ENCODE results near the gene TNFRSF11A.
A peak's percentile ranks its signal among the peaks of the same experiment; 100 is the strongest.

TNFRSF11A gene

DNA sequence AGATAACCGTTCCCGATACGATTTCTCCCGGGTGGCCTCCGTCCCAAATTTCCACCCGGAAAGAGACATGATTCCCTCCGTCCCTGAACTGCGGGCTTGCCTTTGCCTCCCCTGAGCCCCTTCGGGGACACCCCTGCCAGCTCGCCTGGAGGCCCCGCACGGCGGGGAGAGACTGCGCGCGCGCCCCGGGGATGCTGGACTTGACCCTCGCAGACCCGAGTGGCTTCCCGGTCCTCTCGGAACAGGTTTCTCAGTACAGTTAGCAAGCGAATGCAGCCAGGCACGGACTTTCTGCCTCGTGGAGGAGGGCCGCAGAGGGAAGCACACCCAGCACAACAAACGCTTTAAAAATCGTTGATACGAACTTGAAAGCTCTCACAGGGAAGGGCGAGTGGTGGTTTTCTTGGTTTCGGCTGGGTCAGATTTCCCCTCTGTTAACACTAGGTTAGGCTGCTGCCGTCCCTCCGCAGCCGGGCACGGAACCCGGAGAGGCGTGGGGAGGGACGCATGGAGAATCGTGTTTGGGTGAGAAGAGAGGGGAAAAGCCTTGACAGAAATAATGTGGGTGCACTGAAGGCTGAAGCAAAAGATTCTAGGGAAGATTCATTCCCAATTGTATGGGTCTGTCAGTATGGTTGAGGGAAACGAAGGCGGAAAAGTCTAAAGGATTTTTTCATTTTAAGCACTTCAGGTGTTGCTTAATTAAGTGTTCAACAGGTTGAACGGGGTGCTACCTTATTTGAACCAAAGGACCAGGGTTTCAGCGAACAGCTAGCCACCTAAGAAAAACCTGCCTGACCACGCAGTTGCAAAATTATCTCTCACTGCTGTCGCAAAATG, 916 bp downstream of the TNFRSF11A start:
- DNase-seq, result no peak

DNA sequence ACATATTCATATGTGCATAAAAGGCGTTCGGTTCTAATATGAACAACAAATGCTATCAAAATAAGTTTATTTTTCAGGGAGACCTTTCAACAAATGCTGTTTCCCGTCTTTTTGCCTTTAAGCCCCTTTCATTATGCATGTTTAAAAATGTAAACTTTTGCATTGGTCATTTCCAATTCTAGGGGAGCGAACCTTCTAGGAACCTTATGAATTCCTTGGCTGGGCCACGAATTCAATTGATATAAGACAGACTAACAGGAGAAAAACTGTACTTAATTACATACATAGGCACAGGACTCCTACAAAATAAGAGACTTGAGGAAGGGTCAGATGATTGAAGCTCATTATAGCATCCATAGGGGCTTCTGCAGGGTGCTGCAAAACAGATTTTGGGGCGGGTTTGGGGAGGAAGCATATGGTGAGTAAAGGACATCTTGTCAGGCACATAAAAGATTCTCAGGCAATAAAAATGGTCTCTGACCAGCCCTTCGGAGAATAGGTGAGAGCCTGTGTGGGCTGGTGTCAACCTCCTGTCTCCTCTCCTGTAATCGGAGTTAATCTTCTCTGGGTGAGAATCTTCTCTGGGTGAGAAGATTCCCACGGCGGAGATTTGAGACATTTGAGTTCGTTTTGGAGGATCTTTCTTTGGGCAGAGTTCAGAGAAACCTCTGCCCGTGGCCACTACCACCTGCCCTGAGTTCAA, 1.7 kb downstream of the TNFRSF11A start:
- DNase-seq, result no peak

DNA sequence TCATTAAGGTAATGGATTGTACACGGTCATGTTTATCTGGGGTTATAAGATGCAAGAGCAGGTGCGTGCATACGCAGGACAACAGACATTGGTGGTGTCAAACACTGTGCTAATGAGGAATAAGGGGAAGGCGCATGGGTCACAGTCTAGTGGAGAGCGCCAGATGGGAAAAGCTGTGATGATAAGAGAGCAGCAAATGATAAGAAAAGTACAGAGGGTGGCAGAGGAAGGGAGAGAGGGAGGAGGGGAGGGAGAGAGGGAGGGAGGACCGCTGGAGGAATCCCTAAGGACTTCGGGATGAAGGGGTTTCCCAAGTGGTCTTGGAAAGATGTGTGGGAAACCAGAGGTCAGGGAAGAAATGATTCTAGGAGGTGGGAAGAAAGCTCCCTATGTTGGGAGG, 2.9 kb downstream of the TNFRSF11A start:
- DNase-seq, result no peak

DNA sequence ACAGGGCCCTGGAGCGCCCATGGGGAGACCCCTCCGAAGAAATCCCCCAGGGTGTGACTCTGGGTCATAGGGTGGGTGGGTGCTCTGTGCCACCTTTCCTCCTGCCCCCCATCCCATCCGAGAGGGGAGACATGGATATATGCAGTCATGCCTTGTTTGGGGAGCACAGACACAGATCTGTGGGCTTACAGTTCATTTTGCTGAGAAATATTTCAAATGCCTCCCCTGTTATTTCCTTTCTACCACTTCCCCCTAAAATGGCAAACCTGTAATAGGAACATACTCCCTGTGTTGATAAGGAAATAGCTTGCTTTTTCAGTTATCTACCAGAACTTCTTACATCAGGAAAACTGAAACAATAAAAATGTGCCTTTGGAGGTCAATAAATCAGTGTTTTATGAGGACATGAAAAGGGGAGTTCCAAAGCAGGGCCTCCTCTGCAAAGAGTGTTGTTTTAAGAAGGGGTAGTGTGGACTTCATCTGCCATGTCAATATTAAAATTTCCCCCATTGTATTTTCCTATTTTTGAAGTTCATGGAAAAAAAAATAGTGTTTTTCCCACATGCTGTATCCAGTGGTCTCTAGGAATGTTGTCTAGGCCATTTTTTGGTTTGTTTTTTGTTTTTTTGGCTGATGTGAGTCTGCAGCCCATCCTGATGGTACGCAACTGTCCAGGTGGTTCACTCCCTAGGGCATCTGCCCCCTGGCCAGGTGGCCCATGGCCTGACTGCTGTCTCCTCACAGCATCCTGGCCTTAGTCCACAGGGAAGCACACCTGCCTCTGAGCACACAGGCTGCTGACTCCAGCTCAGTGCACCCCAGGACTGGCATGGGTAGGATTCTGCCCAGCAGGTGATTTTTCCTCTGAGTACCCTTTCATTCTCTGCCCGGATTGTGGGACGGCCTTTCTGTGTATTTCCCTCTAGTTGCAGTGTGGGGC, 3.7 kb downstream of the TNFRSF11A start:
- no peak for DNase-seq

DNA sequence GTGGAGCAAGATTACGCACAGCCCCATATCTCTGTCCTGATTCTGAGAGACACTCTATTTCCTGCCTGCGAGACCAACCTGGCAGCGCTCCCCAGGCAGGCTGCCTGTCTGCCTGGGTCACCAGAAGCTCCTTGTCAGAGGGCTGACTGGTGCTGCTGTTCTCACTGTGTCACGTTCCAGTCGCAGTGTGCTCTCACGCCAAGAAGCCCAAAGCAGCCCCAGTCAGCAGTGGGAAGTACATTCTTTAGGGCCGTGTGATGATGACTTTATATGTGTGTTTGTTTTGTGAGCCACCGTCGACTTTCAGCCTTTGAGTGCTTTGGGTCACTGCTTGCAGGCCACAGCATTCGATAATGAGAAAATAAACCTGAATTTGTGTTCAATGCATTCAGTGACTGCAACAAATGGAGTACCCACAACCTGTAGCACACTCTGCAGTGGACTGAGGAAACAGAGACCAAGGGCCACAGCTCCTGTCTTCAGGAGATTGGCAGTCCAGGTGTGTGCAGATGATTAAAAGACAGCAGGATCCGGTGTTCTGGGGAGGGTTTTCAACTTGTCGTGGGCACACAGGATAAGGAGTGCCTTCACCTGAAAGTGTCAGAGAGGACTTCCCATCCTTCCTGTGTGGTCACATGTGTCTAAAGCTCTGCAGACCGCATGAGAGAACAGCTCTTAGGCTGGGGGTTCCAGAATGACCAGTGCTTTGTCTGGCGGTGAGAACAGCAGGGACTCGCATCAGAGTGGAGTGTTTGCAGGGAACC, 4.8 kb downstream of the TNFRSF11A start:
- DNase-seq, result no peak

DNA sequence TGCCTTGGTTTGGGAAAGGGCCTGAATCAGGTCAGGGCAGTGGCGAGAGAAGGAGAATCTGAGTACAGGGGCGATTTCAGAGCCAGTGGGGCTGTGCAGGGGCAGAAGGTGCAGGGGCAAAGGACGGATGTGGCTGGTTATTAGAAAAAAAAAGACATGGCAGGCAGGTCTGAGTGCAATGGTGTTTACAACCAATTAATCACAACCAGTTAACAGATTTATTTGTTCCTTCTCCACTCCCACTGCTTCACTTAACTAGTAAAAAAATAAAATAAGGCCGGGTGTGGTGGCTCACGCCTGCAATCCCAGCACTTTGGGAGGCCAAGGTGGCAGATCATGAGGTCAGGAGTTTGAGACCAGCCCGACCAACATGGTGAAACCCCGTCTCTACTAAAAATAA, 5.5 kb downstream of the TNFRSF11A start:
- DNase-seq, result no peak

DNA sequence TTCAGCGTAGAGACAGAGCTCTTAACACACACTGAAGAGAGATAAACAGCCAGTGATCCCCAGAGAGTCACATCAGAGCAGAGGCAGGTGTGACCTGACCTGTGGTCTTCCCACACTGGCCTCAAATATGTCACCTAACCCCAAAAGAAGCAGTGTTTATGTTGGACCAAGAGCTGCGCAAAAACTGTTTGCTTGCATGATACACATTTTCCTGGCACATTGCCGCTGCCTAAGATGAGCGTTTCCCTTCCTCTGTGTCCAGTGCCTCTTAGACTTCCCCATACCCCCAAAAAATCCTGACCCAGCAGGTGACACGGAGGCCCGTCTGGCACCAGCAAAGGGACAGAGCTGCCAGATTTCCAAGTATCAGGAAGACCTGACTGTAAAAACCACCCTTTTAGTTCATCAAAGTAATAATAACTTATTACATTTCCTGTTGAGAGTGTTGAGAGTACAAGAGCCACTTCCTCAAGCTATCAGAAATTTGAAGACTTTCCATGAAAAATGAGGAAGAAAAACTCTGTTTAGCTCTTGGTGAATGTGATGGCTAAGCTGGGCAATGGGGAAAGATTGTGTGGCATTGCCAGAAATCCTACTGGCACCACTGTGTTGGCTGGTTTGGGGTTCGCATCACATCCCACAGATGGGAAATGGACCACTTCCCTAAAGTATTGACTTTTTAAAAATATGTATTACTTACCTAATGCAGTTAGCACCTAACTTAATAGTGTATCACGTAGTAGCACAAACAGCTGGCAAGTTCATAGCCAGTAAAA, 6.7 kb downstream of the TNFRSF11A start:
- no peak for DNase-seq

DNA sequence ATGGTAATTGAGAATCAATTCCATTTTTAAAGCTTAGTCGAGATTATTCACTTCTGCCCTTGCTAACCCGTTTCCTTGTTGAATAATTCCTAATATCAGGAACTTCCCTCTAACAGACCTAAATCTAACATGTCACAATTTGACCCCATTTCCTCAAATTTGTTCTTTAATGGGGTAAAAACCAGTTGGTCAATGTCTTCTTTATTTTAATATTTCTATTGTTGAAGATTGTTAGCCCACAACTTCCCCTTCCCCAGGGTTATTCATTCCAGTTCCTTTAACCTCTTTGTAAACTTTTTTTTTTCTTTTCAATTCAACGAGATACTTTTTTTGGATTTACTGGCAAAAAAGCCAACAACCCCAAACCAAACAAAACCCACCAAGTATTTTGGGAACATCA, 7.3 kb downstream of the TNFRSF11A start:
- DNase-seq, result no peak

DNA sequence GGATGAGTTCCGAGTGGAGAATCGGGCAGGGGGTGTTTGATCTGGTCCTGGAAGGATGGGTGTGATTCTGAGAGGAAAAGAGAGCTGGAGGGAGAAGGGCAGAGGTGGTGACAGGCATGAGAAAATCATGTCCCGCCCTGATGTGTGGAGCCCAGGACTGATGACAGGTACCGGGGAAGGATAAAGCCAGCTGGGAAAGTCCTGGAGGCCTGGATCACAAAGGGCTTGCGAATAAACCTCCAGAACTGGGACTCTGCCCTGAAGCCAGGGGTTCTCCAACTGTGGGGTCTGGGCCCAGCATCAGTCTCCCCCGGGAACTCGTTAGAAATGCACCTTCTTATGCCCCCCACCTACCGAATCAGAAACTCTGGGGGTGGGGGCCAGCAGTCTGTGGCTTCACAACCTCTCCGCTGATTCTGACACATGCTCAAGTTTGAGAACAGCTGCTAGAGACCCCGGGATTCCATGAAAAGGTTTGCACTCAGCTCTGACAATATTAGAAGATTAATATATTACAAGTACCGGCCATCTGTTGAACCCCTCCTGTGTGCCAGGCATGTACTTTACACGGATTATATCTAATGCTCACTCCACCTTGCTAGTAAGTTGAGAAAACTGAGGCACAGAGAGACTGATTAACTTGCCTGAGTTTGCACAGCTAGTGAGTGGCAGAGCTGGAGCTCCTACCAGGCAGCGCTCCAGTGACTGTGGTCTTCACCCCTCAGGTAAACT, 8.0 kb downstream of the TNFRSF11A start:
- no peak for DNase-seq

DNA sequence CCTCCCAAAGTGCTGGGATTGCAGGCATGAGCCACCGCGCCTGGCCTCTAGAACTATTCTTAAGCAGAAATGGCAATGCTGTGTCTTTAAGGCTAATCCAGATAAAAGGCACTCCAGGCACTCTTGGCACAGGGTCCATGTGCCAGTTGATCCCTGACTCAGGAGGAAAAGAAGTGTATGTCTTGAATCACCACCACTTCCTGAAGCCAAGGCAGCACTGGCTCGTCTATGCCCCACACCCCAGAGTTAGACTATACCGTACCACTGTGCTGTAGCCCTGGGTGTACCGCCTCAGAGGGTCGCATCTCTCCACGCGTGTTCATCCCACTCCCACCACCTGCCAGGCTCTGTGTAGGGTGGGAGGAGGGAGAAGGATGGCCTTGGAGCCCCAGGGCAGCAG, 9.0 kb downstream of the TNFRSF11A start:
- DNase-seq, result no peak

DNA sequence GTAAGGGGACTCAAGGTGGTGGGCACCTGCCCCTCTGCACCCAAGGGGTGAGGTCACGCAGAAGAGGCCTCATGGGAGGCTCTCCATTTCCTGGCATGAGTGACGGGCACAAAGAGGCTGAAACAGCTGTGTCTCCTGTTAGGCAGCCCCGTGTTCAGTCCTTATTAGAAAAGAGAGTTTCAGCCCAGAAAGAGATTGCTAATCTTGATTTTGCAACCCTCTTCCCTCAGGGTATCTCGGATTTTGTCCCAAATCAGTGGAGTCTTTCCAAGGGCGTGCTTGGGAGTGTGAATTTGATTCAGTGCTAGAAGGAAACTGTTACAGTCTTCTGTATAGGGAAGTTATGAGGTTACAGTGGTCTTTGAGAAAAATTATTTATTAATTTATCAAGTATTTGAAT, 10.4 kb downstream of the TNFRSF11A start:
- DNase-seq, result no peak

DNA sequence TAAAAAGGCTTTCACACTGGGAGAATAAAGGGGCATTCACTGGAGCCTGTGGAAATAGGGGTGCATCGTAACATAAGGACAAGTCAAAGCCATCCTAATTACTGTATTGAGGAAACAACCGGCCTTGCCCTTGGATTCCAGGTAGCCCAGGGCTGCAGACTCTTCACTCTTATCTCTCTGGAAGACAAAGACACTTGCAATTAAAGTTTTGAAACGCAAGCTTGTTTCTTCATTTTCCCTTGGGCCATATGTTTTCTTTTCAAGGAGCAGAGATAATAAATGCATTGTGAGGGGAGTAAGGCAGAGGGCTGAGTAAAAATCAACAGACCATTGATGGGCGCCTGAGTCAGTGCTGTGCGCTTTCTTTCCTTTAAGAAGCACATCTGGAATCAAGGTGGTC, 11.5 kb downstream of the TNFRSF11A start:
- no peak for DNase-seq

DNA sequence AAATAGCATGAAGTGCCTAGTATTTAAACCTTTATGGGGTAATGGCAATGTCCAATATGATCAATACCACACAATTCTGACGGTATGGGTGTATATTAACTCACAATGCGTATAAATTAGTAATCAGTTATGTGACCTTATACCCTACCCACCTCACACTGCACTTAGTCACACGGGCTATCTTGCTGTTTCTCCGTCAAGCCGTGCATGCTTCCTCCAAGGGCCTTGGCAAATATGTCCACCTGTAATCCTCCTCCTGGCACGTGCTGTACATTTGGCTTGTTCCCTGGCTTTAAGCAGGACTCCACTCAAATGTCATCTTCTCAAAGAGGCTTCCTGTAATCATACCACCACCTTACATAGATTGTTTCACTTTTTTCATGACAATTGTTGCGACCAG, 12.2 kb downstream of the TNFRSF11A start:
- DNase-seq, result no peak

DNA sequence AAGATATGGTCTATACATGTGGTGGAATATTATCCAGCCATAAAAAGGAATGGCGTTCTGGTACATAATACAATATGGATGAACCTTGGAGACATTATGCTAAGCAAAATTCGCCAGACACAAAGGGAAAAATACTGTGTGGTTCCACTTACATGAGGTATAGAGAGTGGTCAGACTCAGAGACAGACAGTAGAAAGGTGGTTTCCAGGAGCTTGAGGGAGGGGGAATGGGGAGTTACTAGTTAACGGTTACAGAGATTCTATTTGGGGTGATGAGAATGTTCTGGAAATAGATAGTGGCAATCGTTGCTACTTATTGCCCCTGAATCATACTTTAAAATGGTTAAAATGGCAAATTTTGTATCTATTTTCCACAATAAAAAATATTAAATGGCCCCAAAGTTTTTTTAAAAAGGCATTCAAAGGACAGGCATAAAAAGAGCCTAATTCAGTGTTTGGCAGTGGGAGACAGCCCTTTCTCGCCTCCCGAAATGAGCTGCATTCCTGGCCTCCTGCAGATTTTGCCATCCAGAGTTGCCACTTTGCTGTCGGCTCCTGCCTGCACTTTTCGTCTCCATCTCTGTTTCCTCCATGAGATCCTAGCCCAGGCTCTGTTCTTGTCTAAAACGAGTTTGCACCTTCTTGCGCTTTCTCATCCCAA, 13.5 kb downstream of the TNFRSF11A start:
- DNase-seq, result no peak

DNA sequence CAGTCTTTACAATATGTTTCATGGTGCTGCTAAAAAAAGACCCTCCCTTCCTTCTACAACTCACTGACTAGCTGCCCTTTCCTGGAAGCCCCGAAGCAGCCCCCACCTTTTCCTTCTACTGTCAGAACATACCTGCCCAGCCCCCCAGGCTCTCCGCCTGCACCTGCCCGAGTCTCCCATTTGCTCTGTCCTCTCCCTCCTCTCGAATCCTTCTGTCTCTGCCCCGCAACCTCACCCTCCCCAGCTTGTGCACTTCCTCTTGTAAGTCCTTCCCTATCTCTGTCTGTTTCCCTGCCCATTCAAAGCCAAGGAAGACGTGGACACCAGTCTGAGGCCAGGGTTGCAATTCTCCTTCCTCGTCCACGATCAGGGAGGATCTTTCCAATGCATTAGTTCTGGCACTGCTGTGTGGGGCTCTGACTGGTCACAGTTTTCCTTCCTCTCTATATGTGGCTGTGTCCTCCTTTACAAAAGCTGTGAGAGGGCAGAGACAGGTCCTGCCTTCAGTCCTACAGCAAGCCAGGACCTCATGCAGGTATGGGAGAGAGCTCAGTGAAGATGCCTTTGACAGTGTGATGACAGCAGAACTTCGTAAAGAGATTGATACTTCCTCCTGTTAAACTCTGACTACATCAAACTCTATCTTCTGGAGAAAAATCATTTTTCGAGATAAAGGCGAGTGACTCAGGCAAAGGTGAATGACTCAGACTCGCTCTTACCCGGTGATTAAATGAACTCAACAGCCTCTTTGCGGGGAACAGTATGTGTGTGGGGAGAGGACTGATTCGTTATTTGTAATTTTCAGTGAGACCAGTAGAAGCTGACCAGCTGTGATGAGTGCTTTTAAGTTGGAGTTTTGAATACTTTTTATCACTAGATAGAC, 14.2 kb downstream of the TNFRSF11A start:
- peak in 1 of 2 experiments; percentile 8 for DNase-seq

DNA sequence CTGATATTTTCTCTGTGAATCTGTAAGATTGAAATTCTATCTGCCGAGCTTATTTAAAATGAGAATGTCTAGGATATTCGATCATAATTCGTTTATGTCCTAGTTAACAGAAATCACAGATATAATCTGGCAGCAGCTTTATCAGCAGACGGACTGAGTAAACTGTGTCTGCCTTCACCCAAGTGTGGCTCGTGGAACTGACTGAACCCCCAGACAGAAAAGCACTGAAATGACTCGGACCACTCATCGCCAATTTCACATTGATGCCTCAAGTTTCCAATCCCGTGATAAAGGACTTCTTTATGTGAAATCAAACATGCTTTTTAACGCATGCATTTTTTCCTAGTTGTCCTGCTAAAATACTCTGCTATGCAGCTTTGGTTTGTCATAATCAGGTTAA, 15.9 kb downstream of the TNFRSF11A start:
- DNase-seq, result no peak

DNA sequence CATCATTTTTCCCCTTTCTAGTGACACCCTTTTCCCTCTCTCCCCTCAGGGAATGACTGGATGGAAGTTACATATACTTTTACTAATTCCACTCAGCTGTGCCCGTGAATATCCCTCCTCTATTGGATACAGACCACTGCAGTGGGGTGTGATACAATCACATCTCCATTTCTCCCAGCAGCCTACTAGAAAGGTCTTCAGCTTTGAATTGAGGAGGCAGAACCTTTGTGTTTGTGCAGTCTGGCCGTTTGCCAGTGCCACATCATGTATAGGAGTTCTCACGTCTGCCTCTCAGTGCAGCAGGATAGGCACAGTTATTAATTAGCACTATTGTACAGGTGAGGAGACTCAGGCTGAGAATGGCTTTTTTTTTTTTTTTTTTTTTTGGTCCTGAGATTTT, 16.4 kb downstream of the TNFRSF11A start:
- no peak for DNase-seq

DNA sequence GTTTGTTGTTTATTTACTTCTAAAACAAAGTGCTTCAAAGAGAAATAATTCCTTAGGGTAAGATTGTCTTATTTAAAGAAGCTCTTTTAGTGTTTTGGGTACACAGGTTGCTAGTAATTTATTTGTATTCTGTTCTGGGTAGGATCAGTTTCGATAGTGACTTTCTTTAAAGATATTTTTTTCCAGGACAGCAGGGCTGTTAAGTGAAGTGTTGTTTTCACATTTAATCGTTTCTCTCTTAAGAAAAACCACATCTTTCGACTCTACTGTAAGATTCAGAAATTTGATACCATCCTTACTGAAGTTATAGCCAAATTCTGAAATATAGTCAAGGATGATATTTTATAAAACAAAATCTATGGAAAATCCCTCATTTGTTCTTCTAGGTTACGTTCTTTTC, 17.8 kb downstream of the TNFRSF11A start:
- no peak for DNase-seq

DNA sequence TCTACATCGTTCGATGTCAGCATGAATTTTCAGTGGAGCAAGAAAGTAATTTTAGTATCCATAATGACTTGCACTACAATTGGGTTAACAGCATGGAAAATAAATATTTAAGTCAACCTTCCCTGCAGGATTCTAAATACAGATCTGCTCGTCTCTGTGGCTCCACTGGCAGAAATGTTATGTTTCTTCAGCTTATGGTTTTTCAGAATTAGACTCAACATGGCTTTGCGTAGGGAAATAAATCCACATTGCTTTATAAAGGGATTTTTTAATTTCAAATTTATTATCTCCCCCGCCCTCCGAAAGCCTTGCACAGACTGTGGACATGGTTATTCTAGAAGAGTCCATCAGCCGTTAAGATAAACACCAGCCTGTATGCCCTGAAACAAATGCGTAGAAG, 18.2 kb downstream of the TNFRSF11A start:
- no peak for DNase-seq

Data from SW 1271 (cell line).